ENCODE measurements around the gene ADGRD1.

Gene ADGRD1

GRCh38 chr12:130967636-130968035 is 13.9 kb downstream of the ADGRD1 start:
- DNase-seq, result no peak

- no peak for DNase-seq
Observed at GRCh38 chr12:130968611-130969010, 14.9 kb downstream of the ADGRD1 start.

- DNase-seq, result no peak
Observed at GRCh38 chr12:130969223-130969622, 15.5 kb downstream of the ADGRD1 start.

- DNase-seq, result no peak
Observed at GRCh38 chr12:130970165-130970907, 16.6 kb downstream of the ADGRD1 start.

GRCh38 chr12:130970908-130971233 is 17.2 kb downstream of the ADGRD1 start:
- no peak for DNase-seq

- no peak for DNase-seq
Observed at GRCh38 chr12:130971925-130972585, 18.3 kb downstream of the ADGRD1 start.

- DNase-seq, result no peak
Observed at GRCh38 chr12:130972586-130972950, 18.9 kb downstream of the ADGRD1 start.

- DNase-seq, result no peak
Observed at GRCh38 chr12:130973109-130973508, 19.4 kb downstream of the ADGRD1 start.

- no peak for DNase-seq
Observed at GRCh38 chr12:130973906-130974305, 20.2 kb downstream of the ADGRD1 start.

GRCh38 chr12:130975116-130975515 is 21.4 kb downstream of the ADGRD1 start:
- DNase-seq, result no peak

GRCh38 chr12:130976171-130976720 is 22.5 kb downstream of the ADGRD1 start:
- DNase-seq, result no peak

- DNase-seq, result no peak
Observed at GRCh38 chr12:130977046-130977742, 23.5 kb downstream of the ADGRD1 start.

GRCh38 chr12:130977743-130978095 is 24.0 kb downstream of the ADGRD1 start:
- DNase-seq, result no peak

GRCh38 chr12:130978785-130979184 is 25.1 kb downstream of the ADGRD1 start:
- no peak for DNase-seq

GRCh38 chr12:130981074-130981742 is 27.5 kb downstream of the ADGRD1 start:
- no peak for DNase-seq

GRCh38 chr12:130981911-130982310 is 28.2 kb downstream of the ADGRD1 start:
- DNase-seq, result no peak

GRCh38 chr12:130982565-130983225 is 29.0 kb downstream of the ADGRD1 start:
- DNase-seq, result no peak

- DNase-seq, result no peak
Observed at GRCh38 chr12:130983328-130984017, 29.8 kb downstream of the ADGRD1 start.

GRCh38 chr12:130984183-130985058 is 30.7 kb downstream of the ADGRD1 start:
- no peak for DNase-seq

GRCh38 chr12:130987151-130987931 is 33.6 kb downstream of the ADGRD1 start:
- no peak for DNase-seq
